HUES64 (cell line): ENCODE data around the gene C16orf95.

Experiments
- H3K27ac ChIP-seq: 2 replicates; pipeline ENCODE4 v1.7.0; 2013; ENCODE audit warnings: low read depth, low read length, inconsistent platforms
- H3K27me3 ChIP-seq: 2 replicates; pipeline ENCODE4 v1.6.1; 2013; ENCODE audit warnings: mild to moderate bottlenecking, low read length; ENCODE audit not compliant: insufficient read depth
- H3K36me3 ChIP-seq: 2 replicates; pipeline ENCODE4 v1.6.1; 2013; ENCODE audit warnings: mild to moderate bottlenecking, low read length; ENCODE audit not compliant: insufficient read depth
- H3K4me1 ChIP-seq: 2 replicates; pipeline ENCODE4 v1.6.1; 2013; ENCODE audit warnings: mild to moderate bottlenecking, low read length, moderate library complexity; ENCODE audit not compliant: insufficient read depth
- H3K4me3 ChIP-seq: 2 replicates; pipeline ENCODE4 v1.5.1; 2013; ENCODE audit warnings: mild to moderate bottlenecking, low read length, moderate library complexity
- H3K9ac ChIP-seq: 2 replicates; pipeline ENCODE4 v1.6.1; 2013; ENCODE audit warnings: mild to moderate bottlenecking, low read depth, low read length
- H3K9me3 ChIP-seq: 2 replicates; pipeline ENCODE4 v1.6.1; 2013; ENCODE audit warnings: low read depth, low read length; ENCODE audit not compliant: insufficient read depth
- WGBS: fragments of 150-250, 120-280 bp; methylation state at CpG from one replicate; pipeline ENCODE4 v1.1.7; 2013; ENCODE audit warnings: missing lambda C conversion rate; 5-methylcytosine and 5-hydroxymethylcytosine counted together

Gene C16orf95

DNA sequence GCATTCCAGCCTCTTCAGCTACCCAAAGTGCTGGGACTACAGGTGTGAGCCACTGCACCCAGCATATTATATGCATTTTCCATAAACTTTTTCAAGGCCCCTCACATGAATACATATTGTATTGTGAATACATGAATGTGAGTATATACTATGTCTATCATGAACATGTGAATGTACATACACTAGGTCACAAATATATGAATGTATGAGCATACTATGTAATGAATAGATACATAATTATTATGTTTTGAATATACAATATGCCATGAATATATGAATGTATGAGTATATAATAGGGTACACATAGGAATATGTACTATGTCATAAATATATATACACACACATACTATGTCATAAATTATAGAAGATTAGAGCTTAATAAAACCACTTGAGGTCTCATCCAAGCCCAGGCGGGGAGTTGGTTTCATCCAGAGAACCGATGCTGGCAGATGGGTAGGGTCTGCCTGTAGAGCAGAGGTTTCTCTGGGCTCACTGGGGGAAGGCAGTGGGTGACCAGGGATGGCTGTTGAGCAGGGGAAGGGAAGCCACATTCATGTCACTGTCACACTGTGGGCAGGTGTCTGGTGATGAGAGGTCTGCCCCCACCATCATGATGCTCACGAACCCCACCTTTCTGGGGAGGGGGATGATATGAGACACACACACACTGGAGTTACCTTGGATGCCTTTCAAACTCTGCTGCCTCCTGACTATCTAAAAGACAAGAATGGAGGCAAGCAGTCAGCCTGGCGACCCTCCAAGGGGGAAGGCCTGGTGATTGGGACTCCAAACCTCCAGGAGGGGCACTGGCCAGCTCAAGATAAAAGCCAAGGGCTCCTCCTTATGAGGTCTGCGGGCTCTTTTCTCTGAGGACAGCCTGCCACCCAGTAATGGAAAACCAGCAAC lies 7.3 kb downstream of the C16orf95 start:
- 93% methylated on average over 5 of the region's 5 CpGs for WGBS
- peaks cover 9% of the 10 kb centered on the region; the same call in 1 of the 2 replicates for H3K4me1 ChIP-seq
- H3K4me3 ChIP-seq, result no peak overlapping the region
- no peaks in the 10 kb centered on the region for H3K36me3 ChIP-seq
- H3K9ac ChIP-seq, result no peak overlapping the region
- H3K9me3 ChIP-seq, result peaks cover 3% of the 10 kb centered on the region; the same call in 1 of the 2 replicates
- H3K27ac ChIP-seq, result no peak overlapping the region
- H3K27me3 ChIP-seq, result no peaks in the 10 kb centered on the region

DNA sequence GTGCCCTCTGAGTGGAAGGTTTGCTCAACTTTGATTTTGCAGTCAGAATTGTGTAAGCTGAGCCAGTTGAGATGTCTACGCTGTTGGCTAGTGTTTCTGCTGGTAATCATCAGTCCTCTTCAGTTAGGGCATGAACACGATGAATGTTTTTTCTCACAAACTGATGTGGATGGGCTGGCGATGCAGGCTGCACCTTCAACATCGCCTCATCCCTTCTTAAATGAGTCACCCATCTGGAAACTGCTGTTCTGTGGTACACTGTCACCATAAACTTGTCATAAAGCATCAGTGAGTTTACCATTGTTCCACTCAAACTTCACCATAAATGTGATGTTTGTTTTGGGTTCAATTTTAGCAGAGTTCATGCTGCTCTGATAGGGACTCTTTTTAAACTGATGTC lies 8.4 kb downstream of the C16orf95 start:
- no peak overlapping the region for H3K27ac ChIP-seq

DNA sequence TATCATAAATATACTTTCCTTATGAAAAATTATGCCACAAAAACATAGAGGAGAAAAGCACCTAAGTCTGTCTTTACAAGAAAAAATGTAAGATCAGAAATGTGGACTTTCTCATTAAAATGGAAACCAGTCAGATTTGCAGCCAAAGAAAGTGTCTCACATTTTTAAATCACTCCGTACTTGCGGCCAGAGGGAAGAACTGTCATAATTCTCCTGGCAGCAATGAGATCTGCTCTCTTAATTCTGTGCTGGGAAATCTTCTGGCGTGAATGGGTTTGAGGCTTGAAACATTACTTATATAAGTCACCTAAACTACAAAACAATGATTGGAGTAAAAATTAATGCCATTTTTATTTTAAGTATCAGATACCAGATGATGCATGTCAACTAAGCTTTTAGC lies 10.7 kb downstream of the C16orf95 start:
- no peaks in the 10 kb centered on the region for H3K27me3 ChIP-seq
- no peak overlapping the region for H3K27ac ChIP-seq
- peaks cover 9% of the 10 kb centered on the region; the same call in 1 of the 2 replicates for H3K4me1 ChIP-seq
- no peak overlapping the region for H3K4me3 ChIP-seq
- no peak overlapping the region for H3K9ac ChIP-seq
- H3K36me3 ChIP-seq, result no peaks in the 10 kb centered on the region
- peaks cover 3% of the 10 kb centered on the region; the same call in 1 of the 2 replicates for H3K9me3 ChIP-seq
- 100% methylated on average over 2 of the region's 3 CpGs for WGBS

More for the DNA sequence above, 8.4 kb downstream of the C16orf95 start:
- no peak overlapping the region for H3K4me3 ChIP-seq
- H3K9me3 ChIP-seq, result peaks cover 3% of the 10 kb centered on the region; the same call in 1 of the 2 replicates
- peaks cover 9% of the 10 kb centered on the region; the same call in 1 of the 2 replicates for H3K4me1 ChIP-seq
- 93% methylated on average over 4 of the region's 4 CpGs for WGBS
- H3K9ac ChIP-seq, result no peak overlapping the region
- no peaks in the 10 kb centered on the region for H3K27me3 ChIP-seq
- no peaks in the 10 kb centered on the region for H3K36me3 ChIP-seq

GRCh38 chr16:87305505-87306391 lies 11.4 kb downstream of the C16orf95 start:
- Histone ChIP-seq H3K4me3 (no peak overlapping the region), H3K36me3 (no peaks in the 10 kb centered on the region), H3K9me3 (peaks cover 3% of the 10 kb centered on the region; the same call in 1 of the 2 replicates), H3K27ac (no peak overlapping the region), H3K9ac (no peak overlapping the region), H3K4me1 (peaks cover 9% of the 10 kb centered on the region; the same call in 1 of the 2 replicates), H3K27me3 (no peaks in the 10 kb centered on the region)
- WGBS, result 51% methylated on average over 30 of the region's 30 CpGs

DNA sequence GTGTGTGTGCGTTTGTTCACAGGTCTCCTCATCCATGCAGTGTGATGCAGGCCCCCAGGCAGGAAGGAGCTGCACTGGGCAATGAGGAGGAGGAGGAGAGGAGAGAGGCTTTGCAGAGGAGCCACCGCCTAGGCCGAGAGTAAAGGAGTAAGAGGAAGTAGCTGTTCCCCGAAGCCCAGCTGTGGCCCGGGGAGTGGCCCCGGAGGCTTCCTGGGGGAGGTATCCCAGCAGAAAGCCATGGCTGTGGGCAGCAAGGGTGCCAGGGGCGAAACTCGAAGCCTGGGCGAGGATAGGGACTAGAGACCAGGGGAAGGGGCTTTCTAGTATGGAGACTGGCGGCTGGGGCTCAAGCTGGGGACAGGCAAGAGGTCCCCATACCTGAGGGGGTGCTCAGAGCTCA lies 12.2 kb downstream of the C16orf95 start:
- no peaks in the 10 kb centered on the region for H3K27me3 ChIP-seq
- H3K36me3 ChIP-seq, result no peaks in the 10 kb centered on the region
- H3K4me1 ChIP-seq, result peaks cover 9% of the 10 kb centered on the region; the same call in 1 of the 2 replicates
- H3K27ac ChIP-seq, result no peak overlapping the region
- no peak overlapping the region for H3K4me3 ChIP-seq
- no peak overlapping the region for H3K9ac ChIP-seq
- WGBS, result 88% methylated on average over 10 of the region's 10 CpGs
- H3K9me3 ChIP-seq, result peaks cover 3% of the 10 kb centered on the region; the same call in 1 of the 2 replicates

DNA sequence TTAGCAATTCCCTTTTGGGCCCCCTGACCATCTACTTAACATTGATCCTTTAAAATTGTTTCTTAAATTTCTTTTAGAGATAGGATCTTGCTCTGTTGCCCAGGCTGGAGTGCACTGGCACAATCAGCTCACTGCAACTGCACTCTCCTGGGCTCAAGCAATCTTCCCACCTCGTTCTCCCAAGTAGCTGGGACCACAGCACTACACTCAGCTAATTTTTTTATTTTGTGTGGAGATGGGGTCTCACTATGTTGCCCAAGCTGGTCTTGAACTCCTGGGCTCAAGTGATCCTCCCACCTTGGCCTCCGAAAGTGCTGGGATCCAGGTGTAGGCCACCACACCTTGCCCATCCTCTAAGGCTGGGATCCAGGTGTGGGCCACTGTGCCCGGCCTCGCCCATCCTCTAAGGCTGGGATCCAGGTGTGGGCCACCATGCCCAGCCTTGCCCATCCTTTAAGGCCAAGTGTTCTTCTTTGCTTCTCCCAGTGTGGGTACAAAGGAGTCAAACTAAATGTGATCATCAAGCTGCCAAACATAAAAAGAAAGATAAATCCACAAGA lies 13.2 kb downstream of the C16orf95 start:
- WGBS, result 95% methylated on average over 4 of the region's 4 CpGs
- no peaks in the 10 kb centered on the region for H3K36me3 ChIP-seq
- H3K4me3 ChIP-seq, result no peak overlapping the region
- H3K27me3 ChIP-seq, result no peaks in the 10 kb centered on the region
- H3K27ac ChIP-seq, result no peak overlapping the region
- H3K4me1 ChIP-seq, result peaks cover 9% of the 10 kb centered on the region; the same call in 1 of the 2 replicates
- no peak overlapping the region for H3K9ac ChIP-seq
- H3K9me3 ChIP-seq, result peaks cover 3% of the 10 kb centered on the region; the same call in 1 of the 2 replicates

- H3K27ac ChIP-seq, result no peak overlapping the region
- H3K9me3 ChIP-seq, result no peaks in the 10 kb centered on the region
- peaks cover 9% of the 10 kb centered on the region; the same call in 1 of the 2 replicates for H3K4me1 ChIP-seq
- 90% methylated on average over 7 of the region's 7 CpGs for WGBS
- no peaks in the 10 kb centered on the region for H3K36me3 ChIP-seq
- no peak overlapping the region for H3K4me3 ChIP-seq
- H3K27me3 ChIP-seq, result no peaks in the 10 kb centered on the region
- H3K9ac ChIP-seq, result no peak overlapping the region
These were observed 13.7 kb downstream of the C16orf95 start for GRCh38 chr16:87303431-87303930.

DNA sequence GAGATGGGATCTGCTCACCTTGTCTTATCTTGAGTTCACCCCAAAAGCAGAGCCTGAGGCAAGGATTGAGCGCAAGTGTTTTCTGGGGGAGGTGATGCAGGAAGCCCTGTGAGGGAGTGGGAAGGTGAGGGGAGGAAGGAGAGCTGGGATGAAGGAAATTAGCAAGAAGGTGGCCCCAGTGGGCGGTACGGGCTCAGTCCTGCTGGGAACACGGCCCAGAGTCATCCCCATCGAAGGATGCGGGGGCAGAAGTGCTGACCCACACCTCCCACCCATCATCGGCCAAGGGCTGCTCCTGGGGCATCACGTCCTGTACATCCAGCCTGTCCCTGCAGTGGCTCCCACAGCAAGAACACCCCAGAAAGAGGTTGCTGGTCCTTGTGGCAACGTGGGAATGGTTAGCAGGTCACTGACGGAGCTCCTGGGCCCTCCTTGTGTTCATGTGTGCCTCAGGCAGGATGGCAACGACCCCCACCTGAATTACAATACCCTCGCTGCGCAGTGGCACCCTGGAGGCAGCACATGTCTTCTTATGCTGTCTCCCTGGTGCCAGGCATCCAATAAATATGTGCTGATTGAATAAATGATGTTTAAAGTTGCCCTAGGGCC lies 18.2 kb downstream of the C16orf95 start:
- 92% methylated on average over 13 of the region's 13 CpGs for WGBS

GRCh38 chr16:87297918-87298631 lies 19.1 kb downstream of the C16orf95 start:
- Histone ChIP-seq H3K27ac (no peak overlapping the region), H3K36me3 (no peaks in the 10 kb centered on the region)
- 71% methylated on average over 15 of the region's 15 CpGs for WGBS

More for the DNA sequence above, 18.2 kb downstream of the C16orf95 start:
- Histone ChIP-seq H3K9me3 (no peaks in the 10 kb centered on the region), H3K9ac (no peak overlapping the region), H3K4me1 (no peaks in the 10 kb centered on the region), H3K27me3 (no peaks in the 10 kb centered on the region), H3K36me3 (no peaks in the 10 kb centered on the region), H3K4me3 (no peak overlapping the region), H3K27ac (no peak overlapping the region)

DNA sequence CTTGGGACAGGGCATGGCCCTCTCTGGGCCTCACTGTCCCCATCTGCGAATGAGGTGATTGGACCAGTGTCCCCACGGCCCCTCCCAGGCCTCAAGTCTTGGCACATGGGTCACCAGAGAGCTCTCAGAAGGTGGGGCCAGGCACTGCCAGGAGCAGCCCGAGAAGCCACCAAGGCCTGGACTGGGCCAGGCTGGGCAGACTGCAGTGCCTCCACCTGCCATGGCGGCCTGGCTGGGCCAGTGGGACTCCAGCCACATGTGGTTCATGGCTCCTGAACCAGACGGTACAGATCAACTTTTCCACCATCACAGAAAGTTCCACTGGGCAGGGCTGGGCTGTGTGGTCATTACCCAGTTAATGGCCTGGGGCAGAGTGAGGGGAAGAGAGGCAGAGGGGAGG lies 19.8 kb downstream of the C16orf95 start:
- Histone ChIP-seq H3K9ac (no peak overlapping the region), H3K9me3 (0 out of 2 replicates have a peak, but pooled peaks cover under 1% of the 10 kb centered on the region), H3K4me3 (no peak overlapping the region), H3K27me3 (no peaks in the 10 kb centered on the region), H3K36me3 (no peaks in the 10 kb centered on the region), H3K4me1 (no peaks in the 10 kb centered on the region), H3K27ac (no peak overlapping the region)
- WGBS, result 90% methylated on average over 5 of the region's 5 CpGs

More at GRCh38 chr16:87297918-87298631, 19.1 kb downstream of the C16orf95 start:
- Histone ChIP-seq H3K9me3 (no peaks in the 10 kb centered on the region), H3K9ac (no peak overlapping the region), H3K27me3 (no peaks in the 10 kb centered on the region), H3K4me1 (no peaks in the 10 kb centered on the region), H3K4me3 (no peak overlapping the region)
